Activated CD8-positive, alpha-beta T cell treated with anti-CD3 and anti-CD28 coated beads, Interleukin-2, amount 10 ng/mL, durations not matched to agents 7 days and 5 days (primary cell): ENCODE results near the gene PTGS2. TPM values are rescaled to one million over a fixed set of nuclear protein-coding genes. Genes with fewer than 3 reads are reported as not detected.
"Not testable (repeated sequence)": the region's sequence is repeated elsewhere in the genome, so short reads cannot be mapped to it uniquely, and the experiment has no call there.

ENCODE experiments used
- ATAC-seq: fragments of 150-1000 bp; cut with Tn5 transposase; one replicate; pipeline ENCODE4 v1.10.0; 2021; ENCODE audit warnings: moderate library complexity
- CTCF ChIA-PET: fragments of 350-600 bp; sonication (Branson Sonifier 250); formaldehyde crosslinking; loops from one replicate; lab custom pipeline; 2021; ENCODE audit warnings: antibody characterized with exemption; lab: Charles Lee
- POLR2A ChIA-PET: fragments of 350-600 bp; sonication (Branson Sonifier 250); formaldehyde crosslinking; loops from one replicate; lab custom pipeline; 2021; ENCODE audit warnings: antibody characterized with exemption; lab: Charles Lee
- DNase-seq: peaks from one replicate; pipeline ENCODE4 v3.0.0-alpha.2; 2020
- H3K27ac Mint-ChIP-seq: one replicate; pipeline ENCODE4 v1.8.0; 2021; ENCODE audit warnings: mild to moderate bottlenecking, mixed read lengths
- H3K27me3 Mint-ChIP-seq: one replicate; pipeline ENCODE4 v1.8.0; 2021; ENCODE audit warnings: low read depth, mixed read lengths
- H3K36me3 Mint-ChIP-seq: one replicate; pipeline ENCODE4 v1.8.0; 2021; ENCODE audit warnings: low read depth, mixed read lengths
- H3K4me1 Mint-ChIP-seq: one replicate; pipeline ENCODE4 v1.8.0; 2021; ENCODE audit warnings: low read depth, mixed read lengths
- H3K4me3 Mint-ChIP-seq: one replicate; pipeline ENCODE4 v1.8.0; 2021; ENCODE audit warnings: mild to moderate bottlenecking, mixed read lengths
- H3K9me3 Mint-ChIP-seq: one replicate; pipeline ENCODE4 v1.8.0; 2022; ENCODE audit warnings: mixed read lengths; ENCODE audit not compliant: insufficient read depth
- total RNA-seq, 2 experiments: library from RNA; stranded (reverse); gene quantifications; one replicate each; pipeline ENCODE4 v1.2.3, GENCODE V29; 2021

PTGS2 gene
- total RNA-seq, 2 experiments from 2014 or later: not detected

DNA sequence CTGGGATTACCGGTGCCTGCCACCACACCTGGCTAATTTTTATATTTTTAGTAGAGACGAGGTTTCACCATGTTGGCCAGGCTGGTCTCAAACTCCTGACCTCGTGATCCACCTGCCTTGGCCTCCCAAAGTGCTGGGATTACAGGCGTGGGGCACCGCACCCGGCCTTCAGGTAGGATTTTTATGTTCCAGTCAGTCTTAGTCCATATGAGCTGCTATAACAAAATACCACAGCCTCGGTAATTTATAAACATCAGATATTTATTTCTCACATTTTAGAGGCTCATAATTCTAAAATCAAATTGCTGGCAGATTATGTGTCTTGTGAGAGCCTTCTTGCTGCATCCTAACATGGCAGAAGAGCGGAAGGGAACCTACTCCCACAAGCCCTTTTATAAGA is 16.0 kb downstream of the PTGS2 start:
- POLR2A ChIA-PET, H3K4me1 Mint-ChIP-seq, H3K27ac Mint-ChIP-seq, H3K4me3 Mint-ChIP-seq, ATAC-seq, DNase-seq, H3K36me3 Mint-ChIP-seq, H3K27me3 Mint-ChIP-seq, CTCF ChIA-PET, H3K9me3 Mint-ChIP-seq: not testable (repeated sequence)

DNA sequence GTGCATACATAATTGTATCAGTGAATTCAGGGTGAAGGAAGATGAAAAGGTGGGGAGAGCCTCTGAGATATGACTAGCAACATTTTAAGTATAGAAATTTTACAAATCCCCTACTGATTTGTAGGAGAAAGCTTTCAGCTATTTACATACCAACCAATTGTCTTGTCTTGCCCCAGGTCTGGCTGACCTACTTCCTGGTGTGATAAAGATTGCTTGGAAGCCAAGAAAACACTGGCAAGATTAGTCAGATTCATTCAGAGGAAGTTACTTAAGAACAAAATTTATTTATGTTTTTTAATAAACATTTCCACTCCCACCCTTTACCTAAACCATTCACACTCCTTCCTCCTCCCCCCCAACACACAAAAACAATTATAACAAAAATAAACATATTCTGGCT is 17.5 kb downstream of the PTGS2 start:
- DNase-seq (no peak), ATAC-seq (no peak)
- Mint-ChIP-seq H3K27ac (no peak overlapping the region), H3K9me3 (no peaks in the 10 kb centered on the region), H3K4me1 (no peaks in the 10 kb centered on the region), H3K4me3 (no peak overlapping the region), H3K36me3 (no peaks in the 10 kb centered on the region), H3K27me3 (peaks cover 1% of the 10 kb centered on the region)
- ChIA-PET CTCF (no interaction called here), POLR2A (no interaction called here)

DNA sequence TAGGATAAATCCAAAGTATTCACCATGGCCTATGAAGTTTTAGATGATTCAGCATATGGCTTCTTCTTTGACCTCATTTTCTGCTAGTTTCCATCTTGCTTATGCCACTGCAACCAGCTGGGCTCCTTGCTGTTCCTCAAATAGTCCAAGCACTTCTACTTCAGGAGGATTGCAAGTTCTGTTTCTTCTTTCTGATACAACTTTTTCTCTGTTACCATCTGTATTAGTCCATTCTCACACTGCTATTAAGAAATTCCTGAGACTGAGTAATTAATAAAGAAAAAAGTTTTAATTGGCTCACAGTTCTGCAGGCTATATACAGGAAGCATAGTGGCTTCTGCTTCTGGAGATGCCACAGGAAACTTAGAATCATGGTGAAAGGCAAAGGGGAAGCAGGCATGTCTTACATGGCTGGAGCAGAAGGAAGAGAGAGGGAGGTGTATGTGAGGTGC is 20.3 kb downstream of the PTGS2 start:
- H3K27ac Mint-ChIP-seq: no peak overlapping the region
- DNase-seq (no peak), ATAC-seq (no peak)
- no peaks in the 10 kb centered on the region for H3K27me3 Mint-ChIP-seq
- POLR2A ChIA-PET: no interaction called here
- H3K4me1 Mint-ChIP-seq: no peaks in the 10 kb centered on the region
- no peak overlapping the region for H3K4me3 Mint-ChIP-seq
- no peaks in the 10 kb centered on the region for H3K36me3 Mint-ChIP-seq
- H3K9me3 Mint-ChIP-seq: no peaks in the 10 kb centered on the region
- CTCF ChIA-PET: no interaction called here

DNA sequence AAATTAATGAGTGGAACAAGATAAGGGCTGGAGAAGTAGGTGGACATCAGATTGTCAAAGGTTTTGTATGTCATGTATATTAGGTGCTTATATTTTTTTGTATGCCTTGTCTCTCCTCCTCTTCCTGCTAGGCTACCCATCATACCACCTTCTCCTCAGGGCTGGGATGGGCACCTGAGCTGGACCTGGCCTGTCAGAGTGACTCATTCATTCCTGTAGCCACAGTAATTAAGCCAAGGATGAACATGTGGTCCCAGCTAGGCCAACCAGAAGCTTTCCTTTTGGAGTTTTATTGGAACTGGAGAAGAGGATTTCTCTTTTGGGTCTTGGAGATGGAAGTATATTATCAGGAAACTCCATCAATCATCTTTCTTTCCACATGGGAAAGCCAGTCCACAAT is 21.2 kb downstream of the PTGS2 start:
- no peaks in the 10 kb centered on the region for H3K9me3 Mint-ChIP-seq
- POLR2A ChIA-PET: no interaction called here
- H3K4me3 Mint-ChIP-seq: no peak overlapping the region
- ATAC-seq: no peak
- no peaks in the 10 kb centered on the region for H3K27me3 Mint-ChIP-seq
- no peak for DNase-seq
- no peaks in the 10 kb centered on the region for H3K4me1 Mint-ChIP-seq
- no peak overlapping the region for H3K27ac Mint-ChIP-seq
- CTCF ChIA-PET: no interaction called here
- no peaks in the 10 kb centered on the region for H3K36me3 Mint-ChIP-seq

DNA sequence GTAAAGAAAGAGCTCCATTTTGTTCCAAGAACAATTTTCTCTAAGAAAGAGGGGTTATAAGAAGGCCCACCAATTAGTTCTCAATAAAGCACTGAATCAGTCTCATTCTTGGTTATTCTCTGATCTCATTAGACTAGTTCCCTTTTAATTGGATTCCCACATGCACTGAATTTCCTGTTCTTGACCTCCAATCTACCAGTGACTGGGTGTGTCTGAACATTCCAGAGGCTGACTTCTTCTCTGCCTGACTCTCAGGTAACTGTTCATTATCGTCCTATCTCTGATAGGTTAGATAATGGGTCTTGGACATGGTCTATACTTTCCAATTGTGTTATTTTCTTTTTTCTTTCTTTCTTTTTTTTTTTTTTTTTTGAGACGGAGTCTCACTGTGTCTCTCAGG is 22.7 kb downstream of the PTGS2 start:
- ATAC-seq: no peak
- ChIA-PET POLR2A (no interaction called here), CTCF (no interaction called here)
- H3K36me3 Mint-ChIP-seq: no peaks in the 10 kb centered on the region
- H3K9me3 Mint-ChIP-seq: no peaks in the 10 kb centered on the region
- H3K4me3 Mint-ChIP-seq: no peak overlapping the region
- no peak for DNase-seq
- no peaks in the 10 kb centered on the region for H3K27me3 Mint-ChIP-seq
- H3K4me1 Mint-ChIP-seq: no peaks in the 10 kb centered on the region
- H3K27ac Mint-ChIP-seq: no peak overlapping the region

DNA sequence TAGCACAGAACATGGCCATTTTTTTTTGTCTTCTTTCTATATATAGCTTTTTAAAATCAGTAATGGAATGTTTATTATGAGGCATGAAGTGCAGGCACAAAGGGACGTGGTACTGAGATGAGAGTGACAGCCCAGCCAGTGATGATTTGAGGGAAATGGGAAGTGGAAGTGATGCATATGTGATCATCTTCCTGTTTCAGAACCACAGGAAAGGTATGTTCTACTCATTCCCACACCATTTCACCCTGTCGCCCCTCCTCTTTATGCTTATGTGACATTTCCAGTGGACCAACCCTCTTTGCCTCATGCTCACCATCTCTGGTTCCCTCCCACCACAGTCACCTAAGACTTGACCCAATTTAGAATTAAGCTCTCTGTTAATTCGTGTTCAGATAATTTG is 24.3 kb downstream of the PTGS2 start:
- ATAC-seq (no peak), DNase-seq (no peak)
- Mint-ChIP-seq H3K4me1 (no peaks in the 10 kb centered on the region), H3K27ac (no peak overlapping the region), H3K27me3 (no peaks in the 10 kb centered on the region), H3K9me3 (no peaks in the 10 kb centered on the region), H3K36me3 (no peaks in the 10 kb centered on the region), H3K4me3 (no peak overlapping the region)
- CTCF ChIA-PET: no interaction called here
- POLR2A ChIA-PET: no interaction called here

DNA sequence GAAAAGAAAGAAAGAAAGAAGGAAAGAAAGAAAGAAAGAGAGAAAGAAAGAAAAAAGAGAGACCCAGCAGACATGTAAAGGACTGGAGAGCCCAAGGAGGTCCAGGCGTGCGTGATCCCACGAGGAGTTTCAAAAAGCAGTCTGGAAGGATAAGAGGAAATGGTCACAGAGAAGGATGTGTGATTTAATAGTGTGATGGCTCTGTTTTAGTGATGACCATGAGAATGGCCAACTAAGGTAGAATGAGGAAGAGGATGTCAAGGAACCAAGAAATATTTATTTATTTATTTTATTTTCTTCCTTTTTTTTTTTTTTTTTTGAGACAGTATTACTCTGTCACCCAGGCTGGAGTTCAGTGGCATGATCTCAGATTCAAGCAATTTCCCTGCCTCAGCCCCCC is 25.5 kb downstream of the PTGS2 start:
- H3K27me3 Mint-ChIP-seq: no peaks in the 10 kb centered on the region
- no peaks in the 10 kb centered on the region for H3K9me3 Mint-ChIP-seq
- no peaks in the 10 kb centered on the region for H3K4me1 Mint-ChIP-seq
- ChIA-PET POLR2A (no interaction called here), CTCF (no interaction called here)
- no peak for ATAC-seq
- H3K27ac Mint-ChIP-seq: no peak overlapping the region
- no peaks in the 10 kb centered on the region for H3K36me3 Mint-ChIP-seq
- no peak for DNase-seq
- no peak overlapping the region for H3K4me3 Mint-ChIP-seq

DNA sequence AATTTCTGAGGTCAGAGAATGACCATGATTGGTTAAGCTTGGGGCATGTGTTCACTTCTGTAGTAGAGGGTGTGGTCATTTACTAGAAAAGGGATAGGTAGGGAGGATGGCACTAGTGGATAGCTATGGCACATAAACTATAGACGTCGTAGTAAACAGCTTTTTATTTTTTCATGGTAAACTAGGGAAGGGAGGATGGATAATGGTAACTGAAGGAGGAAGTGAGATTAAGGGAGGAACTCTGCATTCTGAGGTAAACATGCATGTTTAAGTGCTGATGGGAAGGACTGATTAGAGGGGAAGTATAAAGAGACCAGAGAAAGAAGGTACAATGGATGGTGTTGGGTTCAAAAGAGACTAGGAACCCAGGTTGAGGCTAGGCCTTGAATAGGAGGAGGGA is 26.9 kb downstream of the PTGS2 start:
- no peak for ATAC-seq
- no peak for DNase-seq
- H3K4me1 Mint-ChIP-seq: no peaks in the 10 kb centered on the region
- no peaks in the 10 kb centered on the region for H3K9me3 Mint-ChIP-seq
- CTCF ChIA-PET: no interaction called here
- POLR2A ChIA-PET: no interaction called here
- H3K36me3 Mint-ChIP-seq: no peaks in the 10 kb centered on the region
- H3K27ac Mint-ChIP-seq: no peak overlapping the region
- no peak overlapping the region for H3K4me3 Mint-ChIP-seq
- no peaks in the 10 kb centered on the region for H3K27me3 Mint-ChIP-seq

DNA sequence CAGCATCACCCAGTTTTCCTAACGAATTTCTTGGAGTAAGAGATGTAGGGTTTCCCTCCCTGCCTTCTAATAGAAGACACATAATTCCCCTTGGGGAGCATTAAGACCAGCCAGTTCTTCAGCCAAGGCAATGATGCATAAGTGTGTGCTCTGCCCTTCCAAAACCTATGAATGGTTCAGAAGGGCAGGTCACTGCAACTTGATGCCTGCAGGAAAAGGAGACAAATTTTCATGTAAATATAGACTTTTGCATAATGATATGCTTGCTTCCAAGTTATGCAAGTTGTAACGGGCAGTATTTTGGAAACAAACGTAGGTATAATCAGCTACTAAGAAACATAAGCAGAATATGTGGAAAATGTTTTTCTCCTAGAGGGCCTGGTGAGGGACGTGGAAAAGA is 31.6 kb downstream of the PTGS2 start:
- CTCF ChIA-PET: no interaction called here
- H3K4me3 Mint-ChIP-seq: no peak overlapping the region
- no peaks in the 10 kb centered on the region for H3K27me3 Mint-ChIP-seq
- H3K4me1 Mint-ChIP-seq: no peaks in the 10 kb centered on the region
- POLR2A ChIA-PET: no interaction called here
- H3K27ac Mint-ChIP-seq: no peak overlapping the region
- no peaks in the 10 kb centered on the region for H3K9me3 Mint-ChIP-seq
- DNase-seq (no peak), ATAC-seq (no peak)
- H3K36me3 Mint-ChIP-seq: no peaks in the 10 kb centered on the region

DNA sequence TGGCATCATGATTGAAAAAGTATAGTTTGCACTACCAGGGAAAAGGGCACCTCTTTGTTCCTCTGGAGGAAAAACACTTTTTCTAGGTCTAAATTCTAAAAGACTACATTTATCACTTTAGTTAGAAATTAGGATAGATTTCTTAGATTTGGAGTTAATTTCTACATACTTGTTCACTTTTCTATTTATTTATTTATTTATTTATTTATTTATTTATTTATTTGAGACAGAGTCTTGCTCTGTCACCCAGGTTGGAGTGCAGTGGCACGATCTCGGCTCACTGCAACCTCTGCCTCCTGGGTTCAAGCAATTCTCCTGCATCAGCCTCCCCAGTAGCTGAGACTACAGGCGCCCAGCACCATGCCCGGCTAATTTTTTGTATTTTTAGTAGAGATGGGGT is 32.2 kb downstream of the PTGS2 start:
- H3K4me3 Mint-ChIP-seq, H3K27me3 Mint-ChIP-seq, H3K36me3 Mint-ChIP-seq, H3K27ac Mint-ChIP-seq, POLR2A ChIA-PET, H3K4me1 Mint-ChIP-seq, H3K9me3 Mint-ChIP-seq, CTCF ChIA-PET, ATAC-seq, DNase-seq: not testable (repeated sequence)

DNA sequence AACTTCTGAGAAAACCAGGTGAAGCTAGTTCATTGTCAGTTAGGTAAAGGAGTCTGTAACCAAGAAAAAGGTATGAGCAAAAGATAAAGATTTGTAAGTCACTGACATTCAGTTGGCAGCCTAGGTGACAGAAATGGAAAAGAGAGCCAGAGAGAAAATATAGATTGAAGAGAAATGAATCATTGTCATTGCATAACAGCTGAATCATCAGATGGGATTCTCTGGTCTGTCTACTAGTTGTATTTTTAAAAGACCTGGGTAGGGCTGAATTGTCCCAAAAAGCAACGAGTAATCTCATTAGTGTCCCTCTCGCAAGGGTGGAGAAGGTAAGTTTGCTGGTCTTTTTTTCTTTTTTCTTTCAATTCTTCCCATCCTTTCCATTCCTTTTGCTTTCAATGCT is 36.6 kb downstream of the PTGS2 start:
- H3K36me3 Mint-ChIP-seq: no peaks in the 10 kb centered on the region
- POLR2A ChIA-PET: no interaction called here
- no peaks in the 10 kb centered on the region for H3K4me1 Mint-ChIP-seq
- no peaks in the 10 kb centered on the region for H3K27me3 Mint-ChIP-seq
- H3K27ac Mint-ChIP-seq: no peak overlapping the region
- CTCF ChIA-PET: no interaction called here
- ATAC-seq: no peak
- no peak for DNase-seq
- no peaks in the 10 kb centered on the region for H3K9me3 Mint-ChIP-seq
- no peak overlapping the region for H3K4me3 Mint-ChIP-seq

DNA sequence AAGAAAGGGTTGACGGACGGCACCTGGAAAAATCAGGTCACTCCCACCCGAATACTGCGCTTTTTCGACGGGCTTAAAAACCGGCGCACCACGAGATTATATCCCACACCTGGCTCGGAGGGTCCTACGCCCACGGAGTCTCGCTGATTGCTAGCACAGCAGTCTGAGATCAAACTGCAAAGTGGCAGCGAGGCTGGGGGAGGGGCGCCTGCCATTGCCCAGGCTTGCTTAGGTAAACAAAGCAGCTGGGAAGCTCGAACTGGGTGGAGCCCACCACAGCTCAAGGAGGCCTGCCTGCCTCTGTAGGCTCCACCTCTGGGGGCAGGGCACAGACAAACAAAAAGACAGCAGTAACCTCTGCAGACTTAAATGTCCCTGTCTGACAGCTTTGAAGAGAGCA is 42.7 kb downstream of the PTGS2 start:
- DNase-seq, H3K9me3 Mint-ChIP-seq, H3K27me3 Mint-ChIP-seq, CTCF ChIA-PET, H3K4me1 Mint-ChIP-seq, H3K27ac Mint-ChIP-seq, ATAC-seq, H3K4me3 Mint-ChIP-seq, H3K36me3 Mint-ChIP-seq, POLR2A ChIA-PET: not testable (repeated sequence)

DNA sequence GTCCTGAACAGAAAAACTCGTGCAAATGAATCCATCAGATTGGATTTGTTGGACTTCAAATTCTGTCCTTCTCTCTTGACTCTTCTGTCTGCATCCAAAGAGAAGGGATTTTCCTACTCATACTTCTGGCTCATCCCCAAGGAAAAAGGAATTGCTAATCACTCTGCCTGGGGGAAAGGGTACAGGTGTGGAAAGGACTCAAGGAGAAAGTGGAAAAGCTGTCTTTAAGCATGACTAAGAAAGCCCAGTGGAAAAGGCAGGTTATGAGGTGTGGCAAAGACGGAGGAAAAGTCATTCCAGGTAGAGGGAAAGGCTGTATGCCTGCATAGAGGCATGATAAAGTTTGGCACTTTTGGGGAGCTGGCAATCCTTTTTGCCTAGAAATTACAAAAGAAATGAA is 43.4 kb downstream of the PTGS2 start:
- H3K36me3 Mint-ChIP-seq: no peaks in the 10 kb centered on the region
- peaks cover 5% of the 10 kb centered on the region for H3K9me3 Mint-ChIP-seq
- no peak for ATAC-seq
- ChIA-PET POLR2A (no interaction called here), CTCF (no interaction called here)
- no peak for DNase-seq
- H3K27ac Mint-ChIP-seq: no peak overlapping the region
- no peaks in the 10 kb centered on the region for H3K4me1 Mint-ChIP-seq
- no peak overlapping the region for H3K4me3 Mint-ChIP-seq
- H3K27me3 Mint-ChIP-seq: peaks cover 3% of the 10 kb centered on the region
